SK-N-SH treated with all-trans-retinoic acid at 6 μM for 48 hours (cell line): Measurements from ENCODE around the gene PTPRD.

Source experiments
- ATAC-seq: fragments of 200-7000 bp; cut with Tn5 transposase; 3 replicates; pipeline ENCODE4 v1.9.1; 2020; ENCODE audit warnings: mild to moderate bottlenecking, moderate library complexity
- ARNTL ChIP-seq: fragments of 450-650 bp; formaldehyde crosslinking; IDR thresholded peaks from 2 replicates; pipeline ENCODE4 v1.5.0; 2020; ENCODE audit warnings: low read depth, mild to moderate bottlenecking, moderate library complexity, borderline replicate concordance
- BACH2 ChIP-seq: fragments of 250-450 bp; sonication (Bioruptor Pico); IDR thresholded peaks from 2 replicates; pipeline ENCODE4 v1.9.0; 2021; ENCODE audit warnings: mild to moderate bottlenecking, borderline replicate concordance
- CSDC2 ChIP-seq: fragments of 250-450 bp; sonication (Bioruptor Pico); IDR thresholded peaks from 2 replicates; pipeline ENCODE4 v1.5.0; 2020; ENCODE audit warnings: mild to moderate bottlenecking, moderate library complexity
- ESRRG ChIP-seq: fragments of 250-450 bp; sonication (Bioruptor Pico); IDR thresholded peaks from 2 replicates; pipeline ENCODE4 v1.6.1; 2021; ENCODE audit warnings: mild to moderate bottlenecking
- ISL1 ChIP-seq: fragments of 250-450 bp; sonication (Bioruptor Pico); IDR thresholded peaks from 2 replicates; pipeline ENCODE4 v2.1.2; 2022; ENCODE audit warnings: mild to moderate bottlenecking, moderate library complexity
- PPARA ChIP-seq: fragments of 250-450 bp; sonication (Bioruptor Pico); IDR thresholded peaks from 2 replicates; pipeline ENCODE4 v1.5.0; 2020; ENCODE audit warnings: mild to moderate bottlenecking, borderline replicate concordance
- RARB ChIP-seq: fragments of 250-450 bp; sonication (Bioruptor Pico); IDR thresholded peaks from 2 replicates; pipeline ENCODE4 v1.8.0; 2021; ENCODE audit warnings: mild to moderate bottlenecking, moderate library complexity
- SNAI2 ChIP-seq: fragments of 250-450 bp; sonication (Bioruptor Pico); IDR thresholded peaks from 2 replicates; pipeline ENCODE4 v1.5.0; 2020; ENCODE audit warnings: mild to moderate bottlenecking, moderate library complexity
- TOX ChIP-seq: fragments of 250-450 bp; sonication (Bioruptor Pico); IDR thresholded peaks from 2 replicates; pipeline ENCODE4 v1.8.0; 2021; ENCODE audit warnings: mild to moderate bottlenecking, moderate library complexity, borderline replicate concordance
- ZC3H10 ChIP-seq: fragments of 250-450 bp; sonication (Bioruptor Pico); IDR thresholded peaks from 2 replicates; pipeline ENCODE4 v1.5.1; 2021; ENCODE audit warnings: mild to moderate bottlenecking, moderate library complexity
- ZFP30 ChIP-seq: fragments of 450-650 bp; formaldehyde crosslinking; IDR thresholded peaks from 2 replicates; pipeline ENCODE4 v1.5.0; 2022; ENCODE audit warnings: mild to moderate bottlenecking, moderate library complexity
- ZNF70 ChIP-seq: fragments of 450-650 bp; formaldehyde crosslinking; IDR thresholded peaks from 2 replicates; pipeline ENCODE4 v1.5.0; 2020; ENCODE audit warnings: mild to moderate bottlenecking, moderate library complexity
- ZNF8 ChIP-seq: fragments of 450-650 bp; formaldehyde crosslinking; IDR thresholded peaks from 2 replicates; pipeline ENCODE4 v1.5.0; 2020; ENCODE audit warnings: mild to moderate bottlenecking, moderate library complexity
- TF ChIP-seq, protein P1 (sequence below): fragments of 250-450 bp; sonication (Bioruptor Pico); IDR thresholded peaks from 2 replicates; pipeline ENCODE4 v1.8.0; 2020; ENCODE audit warnings: mild to moderate bottlenecking, moderate library complexity, borderline replicate concordance
- TF ChIP-seq, protein P2 (sequence below): fragments of 250-450 bp; sonication (Bioruptor Pico); IDR thresholded peaks from 2 replicates; pipeline ENCODE4 v1.8.0; 2021; ENCODE audit warnings: low read depth, mild to moderate bottlenecking, moderate library complexity, borderline replicate concordance
- TF ChIP-seq, protein P3 (sequence below): fragments of 250-450 bp; sonication (Bioruptor Pico); IDR thresholded peaks from 2 replicates; pipeline ENCODE4 v1.5.1; 2020; ENCODE audit warnings: low read depth, mild to moderate bottlenecking, moderate library complexity
- TF ChIP-seq, protein P4 (sequence below): fragments of 250-450 bp; sonication (Bioruptor Pico); IDR thresholded peaks from 2 replicates; pipeline ENCODE4 v1.5.1; 2021; ENCODE audit warnings: mild to moderate bottlenecking, moderate library complexity
- TF ChIP-seq, protein P5 (sequence below): fragments of 250-450 bp; sonication (Bioruptor Pico); IDR thresholded peaks from 2 replicates; pipeline ENCODE4 v1.5.0; 2020; ENCODE audit warnings: mild to moderate bottlenecking, moderate library complexity

Gene PTPRD

DNA sequence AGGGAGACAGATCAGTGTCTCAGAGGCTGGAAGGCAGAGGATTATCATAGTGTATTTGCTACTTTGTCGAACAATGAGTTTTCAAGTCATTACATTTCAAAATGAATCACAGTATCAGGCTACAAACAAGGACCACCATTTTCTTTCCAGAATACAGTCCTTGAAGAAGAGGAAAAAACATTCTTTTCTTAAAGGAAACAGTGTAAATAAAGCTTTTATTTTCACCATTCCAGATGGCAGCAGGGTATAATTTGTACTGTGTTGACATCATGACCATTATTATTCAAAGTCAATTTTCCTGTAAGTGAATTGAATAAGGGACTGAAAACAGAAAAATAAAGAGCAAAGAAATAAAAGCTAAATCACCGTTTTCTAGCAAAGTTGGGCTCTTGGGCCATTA lies 2076.0 kb downstream of the PTPRD start:
- ATAC-seq, result no peak
- no peak for TF ChIP-seq TOX (CRISPR knock-in tag)
- TF ChIP-seq ZC3H10 (CRISPR knock-in tag), result no peak
- TF ChIP-seq, protein P1, sequence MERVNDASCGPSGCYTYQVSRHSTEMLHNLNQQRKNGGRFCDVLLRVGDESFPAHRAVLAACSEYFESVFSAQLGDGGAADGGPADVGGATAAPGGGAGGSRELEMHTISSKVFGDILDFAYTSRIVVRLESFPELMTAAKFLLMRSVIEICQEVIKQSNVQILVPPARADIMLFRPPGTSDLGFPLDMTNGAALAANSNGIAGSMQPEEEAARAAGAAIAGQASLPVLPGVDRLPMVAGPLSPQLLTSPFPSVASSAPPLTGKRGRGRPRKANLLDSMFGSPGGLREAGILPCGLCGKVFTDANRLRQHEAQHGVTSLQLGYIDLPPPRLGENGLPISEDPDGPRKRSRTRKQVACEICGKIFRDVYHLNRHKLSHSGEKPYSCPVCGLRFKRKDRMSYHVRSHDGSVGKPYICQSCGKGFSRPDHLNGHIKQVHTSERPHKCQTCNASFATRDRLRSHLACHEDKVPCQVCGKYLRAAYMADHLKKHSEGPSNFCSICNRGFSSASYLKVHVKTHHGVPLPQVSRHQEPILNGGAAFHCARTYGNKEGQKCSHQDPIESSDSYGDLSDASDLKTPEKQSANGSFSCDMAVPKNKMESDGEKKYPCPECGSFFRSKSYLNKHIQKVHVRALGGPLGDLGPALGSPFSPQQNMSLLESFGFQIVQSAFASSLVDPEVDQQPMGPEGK, result no peak
- TF ChIP-seq, protein P2, sequence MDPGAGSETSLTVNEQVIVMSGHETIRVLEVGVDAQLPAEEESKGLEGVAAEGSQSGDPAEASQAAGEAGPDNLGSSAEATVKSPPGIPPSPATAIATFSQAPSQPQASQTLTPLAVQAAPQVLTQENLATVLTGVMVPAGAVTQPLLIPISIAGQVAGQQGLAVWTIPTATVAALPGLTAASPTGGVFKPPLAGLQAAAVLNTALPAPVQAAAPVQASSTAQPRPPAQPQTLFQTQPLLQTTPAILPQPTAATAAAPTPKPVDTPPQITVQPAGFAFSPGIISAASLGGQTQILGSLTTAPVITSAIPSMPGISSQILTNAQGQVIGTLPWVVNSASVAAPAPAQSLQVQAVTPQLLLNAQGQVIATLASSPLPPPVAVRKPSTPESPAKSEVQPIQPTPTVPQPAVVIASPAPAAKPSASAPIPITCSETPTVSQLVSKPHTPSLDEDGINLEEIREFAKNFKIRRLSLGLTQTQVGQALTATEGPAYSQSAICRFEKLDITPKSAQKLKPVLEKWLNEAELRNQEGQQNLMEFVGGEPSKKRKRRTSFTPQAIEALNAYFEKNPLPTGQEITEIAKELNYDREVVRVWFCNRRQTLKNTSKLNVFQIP, result no peak
- TF ChIP-seq ISL1 (CRISPR knock-in tag), result no peak
- TF ChIP-seq ZNF70 (CRISPR knock-in tag), result no peak
- TF ChIP-seq CSDC2 (CRISPR knock-in tag), result no peak
- TF ChIP-seq RARB (CRISPR knock-in tag), result no peak
- TF ChIP-seq ZNF8 (CRISPR knock-in tag), result no peak
- TF ChIP-seq BACH2 (CRISPR knock-in tag), result no peak
- TF ChIP-seq, protein P3, sequence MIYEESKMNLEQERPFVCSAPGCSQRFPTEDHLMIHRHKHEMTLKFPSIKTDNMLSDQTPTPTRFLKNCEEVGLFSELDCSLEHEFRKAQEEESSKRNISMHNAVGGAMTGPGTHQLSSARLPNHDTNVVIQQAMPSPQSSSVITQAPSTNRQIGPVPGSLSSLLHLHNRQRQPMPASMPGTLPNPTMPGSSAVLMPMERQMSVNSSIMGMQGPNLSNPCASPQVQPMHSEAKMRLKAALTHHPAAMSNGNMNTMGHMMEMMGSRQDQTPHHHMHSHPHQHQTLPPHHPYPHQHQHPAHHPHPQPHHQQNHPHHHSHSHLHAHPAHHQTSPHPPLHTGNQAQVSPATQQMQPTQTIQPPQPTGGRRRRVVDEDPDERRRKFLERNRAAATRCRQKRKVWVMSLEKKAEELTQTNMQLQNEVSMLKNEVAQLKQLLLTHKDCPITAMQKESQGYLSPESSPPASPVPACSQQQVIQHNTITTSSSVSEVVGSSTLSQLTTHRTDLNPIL, result no peak
- no peak for TF ChIP-seq PPARA

DNA sequence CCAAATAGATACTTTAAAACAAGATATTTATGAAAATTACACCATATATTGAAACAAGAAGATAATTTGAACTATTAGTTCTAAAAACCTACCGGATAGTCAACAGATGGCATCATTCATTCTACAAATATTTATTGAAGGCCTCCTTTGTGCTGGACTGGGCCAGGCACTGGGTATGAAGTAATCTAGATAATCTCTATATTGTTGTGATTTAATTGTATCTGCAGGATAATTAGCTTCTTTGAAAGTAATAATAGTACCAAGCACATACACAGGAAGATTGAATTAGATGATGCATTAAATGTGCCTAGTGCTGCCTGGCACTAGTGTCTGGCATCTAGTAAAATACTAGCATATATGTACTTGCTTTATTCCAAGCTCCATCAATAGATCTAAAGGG lies 2078.0 kb downstream of the PTPRD start:
- ATAC-seq, result no peak
- TF ChIP-seq TOX (CRISPR knock-in tag) (no peak), ZFP30 (CRISPR knock-in tag) (no peak), ISL1 (CRISPR knock-in tag) (no peak), RARB (CRISPR knock-in tag) (no peak), ESRRG (no peak), ARNTL (CRISPR knock-in tag) (no peak), SNAI2 (CRISPR knock-in tag) (no peak), ZNF8 (CRISPR knock-in tag) (no peak), ZC3H10 (CRISPR knock-in tag) (no peak), BACH2 (CRISPR knock-in tag) (no peak)
- TF ChIP-seq, protein P4, sequence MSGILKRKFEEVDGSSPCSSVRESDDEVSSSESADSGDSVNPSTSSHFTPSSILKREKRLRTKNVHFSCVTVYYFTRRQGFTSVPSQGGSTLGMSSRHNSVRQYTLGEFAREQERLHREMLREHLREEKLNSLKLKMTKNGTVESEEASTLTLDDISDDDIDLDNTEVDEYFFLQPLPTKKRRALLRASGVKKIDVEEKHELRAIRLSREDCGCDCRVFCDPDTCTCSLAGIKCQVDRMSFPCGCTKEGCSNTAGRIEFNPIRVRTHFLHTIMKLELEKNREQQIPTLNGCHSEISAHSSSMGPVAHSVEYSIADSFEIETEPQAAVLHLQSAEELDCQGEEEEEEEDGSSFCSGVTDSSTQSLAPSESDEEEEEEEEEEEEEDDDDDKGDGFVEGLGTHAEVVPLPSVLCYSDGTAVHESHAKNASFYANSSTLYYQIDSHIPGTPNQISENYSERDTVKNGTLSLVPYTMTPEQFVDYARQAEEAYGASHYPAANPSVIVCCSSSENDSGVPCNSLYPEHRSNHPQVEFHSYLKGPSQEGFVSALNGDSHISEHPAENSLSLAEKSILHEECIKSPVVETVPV, result no peak
- TF ChIP-seq, protein P1, result no peak
- TF ChIP-seq, protein P5, sequence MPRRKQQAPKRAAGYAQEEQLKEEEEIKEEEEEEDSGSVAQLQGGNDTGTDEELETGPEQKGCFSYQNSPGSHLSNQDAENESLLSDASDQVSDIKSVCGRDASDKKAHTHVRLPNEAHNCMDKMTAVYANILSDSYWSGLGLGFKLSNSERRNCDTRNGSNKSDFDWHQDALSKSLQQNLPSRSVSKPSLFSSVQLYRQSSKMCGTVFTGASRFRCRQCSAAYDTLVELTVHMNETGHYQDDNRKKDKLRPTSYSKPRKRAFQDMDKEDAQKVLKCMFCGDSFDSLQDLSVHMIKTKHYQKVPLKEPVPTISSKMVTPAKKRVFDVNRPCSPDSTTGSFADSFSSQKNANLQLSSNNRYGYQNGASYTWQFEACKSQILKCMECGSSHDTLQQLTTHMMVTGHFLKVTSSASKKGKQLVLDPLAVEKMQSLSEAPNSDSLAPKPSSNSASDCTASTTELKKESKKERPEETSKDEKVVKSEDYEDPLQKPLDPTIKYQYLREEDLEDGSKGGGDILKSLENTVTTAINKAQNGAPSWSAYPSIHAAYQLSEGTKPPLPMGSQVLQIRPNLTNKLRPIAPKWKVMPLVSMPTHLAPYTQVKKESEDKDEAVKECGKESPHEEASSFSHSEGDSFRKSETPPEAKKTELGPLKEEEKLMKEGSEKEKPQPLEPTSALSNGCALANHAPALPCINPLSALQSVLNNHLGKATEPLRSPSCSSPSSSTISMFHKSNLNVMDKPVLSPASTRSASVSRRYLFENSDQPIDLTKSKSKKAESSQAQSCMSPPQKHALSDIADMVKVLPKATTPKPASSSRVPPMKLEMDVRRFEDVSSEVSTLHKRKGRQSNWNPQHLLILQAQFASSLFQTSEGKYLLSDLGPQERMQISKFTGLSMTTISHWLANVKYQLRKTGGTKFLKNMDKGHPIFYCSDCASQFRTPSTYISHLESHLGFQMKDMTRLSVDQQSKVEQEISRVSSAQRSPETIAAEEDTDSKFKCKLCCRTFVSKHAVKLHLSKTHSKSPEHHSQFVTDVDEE (CRISPR knock-in tag), result no peak

DNA sequence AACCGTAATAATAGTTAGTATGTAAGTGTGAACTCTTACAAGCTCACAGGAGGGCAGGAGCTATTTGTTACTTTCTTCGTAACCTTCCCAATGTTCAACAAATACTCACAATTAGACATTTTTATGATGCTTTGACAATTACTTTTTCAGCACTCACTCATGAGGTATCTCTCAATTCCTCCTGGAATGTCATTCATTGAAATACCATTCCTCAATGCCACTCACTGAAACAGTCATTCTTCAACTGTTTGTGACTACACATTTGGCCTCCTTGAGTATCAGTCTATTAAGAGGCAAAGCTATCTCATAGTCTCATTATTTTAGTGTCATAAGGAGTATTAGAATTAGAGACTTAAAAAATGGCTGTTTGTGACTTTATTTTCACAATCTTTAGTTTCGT lies 2079.1 kb downstream of the PTPRD start:
- TF ChIP-seq, protein P2, result no peak
- TF ChIP-seq, protein P3, result no peak
- ATAC-seq, result no peak
